Lower leg skin (tissue), 4 donors: ENCODE results near the gene OR52I2. TPM values are rescaled to one million over a fixed set of nuclear protein-coding genes. Genes with fewer than 3 reads are reported as not detected.

ENCODE experiments used
- DNase-seq, 2 donors: peaks; one replicate each; pipeline ENCODE4 v3.0.0-alpha.2; 2019; ENCODE audit warnings: low spot score in 2 of 2
- H3K4me3 ChIP-seq: fragments of 200-600 bp; sonication (generic); 2 replicates; pipeline ENCODE4 v1.5.1; 2017; ENCODE audit warnings: mild to moderate bottlenecking, low read depth; ENCODE audit not compliant: poor library complexity, severe bottlenecking
- CTCF ChIP-seq, 3 donors: fragments of 450-650 bp; IDR thresholded peaks; one replicate each; pipeline ENCODE4 v1.5.1; 2016; ENCODE audit warnings: antibody characterized with exemption in 3 of 3, mild to moderate bottlenecking in 3 of 3, moderate library complexity in 2 of 3
- POLR2A ChIP-seq, 2 donors: fragments of 450-650 bp; IDR thresholded peaks; one replicate each; pipeline ENCODE4 v1.6.1; 2016 to 2017; ENCODE audit warnings: antibody characterized with exemption in 2 of 2, mild to moderate bottlenecking in 1 of 2, moderate library complexity in 1 of 2
- WGBS, 2 donors: methylation state at CpG; one replicate each; pipeline ENCODE4 v1.1.5; 2018; 5-methylcytosine and 5-hydroxymethylcytosine counted together
- intact Hi-C: fragments of 100-400 bp; cut with DNase I; formaldehyde crosslinking; loops from one replicate; pipeline ENCODE4 v1.15.0; 2023; ENCODE audit warnings: low total_unique reads
- total RNA-seq, 4 donors: library from RNA; depleted of rRNA; stranded (reverse); fragments of >200 nt; gene quantifications; one replicate each; pipeline ENCODE4 v1.1.0, GENCODE V29; 2016

OR52I2 gene
- total RNA-seq, 4 donors from 2014 or later: not detected

- no peak overlapping the region for H3K4me3 ChIP-seq
- WGBS, 2 donors: 11 to 15% methylated on average over 3 of the region's 3 CpGs
Observed at GRCh38 chr11:4610258-4610935, 28.9 kb downstream of the OR52I2 start.

GRCh38 chr11:4611986-4612385, 30.4 kb downstream of the OR52I2 start:
- DNase-seq: no peak
- H3K4me3 ChIP-seq: no peak overlapping the region
- 86 to 91% methylated on average over 2 of the region's 2 CpGs for WGBS, 2 donors
- intact Hi-C loops: no loop called here
- TF ChIP-seq POLR2A (IDR thresholded peaks at IDR 0.05) (no peak), CTCF (IDR thresholded peaks at IDR 0.05) (no peak)

More at GRCh38 chr11:4610258-4610935, 28.9 kb downstream of the OR52I2 start:
- intact Hi-C loops: no loop called here
- TF ChIP-seq POLR2A (IDR thresholded peaks at IDR 0.05) (no peak), CTCF (IDR thresholded peaks at IDR 0.05) (no peak)
- DNase-seq: no peak

DNA sequence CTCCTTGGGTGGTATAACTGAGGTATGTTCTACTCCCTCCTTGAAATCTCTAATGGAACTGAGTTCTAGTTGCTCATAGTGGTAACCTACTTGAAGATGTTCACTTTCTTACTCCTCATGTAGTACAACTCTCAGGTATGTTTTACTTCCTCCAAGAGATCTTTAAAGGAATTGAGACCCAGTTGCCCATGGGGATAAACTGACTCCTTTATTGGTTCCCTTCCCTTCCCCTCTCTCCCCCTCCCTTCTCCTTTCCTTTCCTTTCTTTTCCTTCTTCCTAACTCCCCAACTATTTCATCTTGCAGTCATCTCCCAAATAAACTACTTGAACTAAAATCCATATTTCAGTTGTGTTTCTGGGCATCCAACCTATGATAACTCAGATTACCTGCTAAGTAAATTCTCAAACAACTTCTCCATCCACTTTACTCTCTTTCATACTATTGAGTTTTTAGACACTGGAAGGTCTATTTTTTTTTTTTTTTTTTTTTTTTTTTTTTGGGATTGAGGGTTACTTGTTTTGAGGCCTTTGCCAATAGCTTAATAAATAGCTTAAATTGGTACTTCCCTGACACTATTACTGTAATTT, 34.4 kb downstream of the OR52I2 start:
- H3K4me3 ChIP-seq: no peak overlapping the region
- intact Hi-C loops: no loop called here
- no peak for DNase-seq
- TF ChIP-seq POLR2A (IDR thresholded peaks at IDR 0.05): no peak
- no peak for TF ChIP-seq CTCF (IDR thresholded peaks at IDR 0.05)

GRCh38 chr11:4619514-4619913, 38.0 kb downstream of the OR52I2 start:
- intact Hi-C loops: no loop called here
- DNase-seq: no peak

DNA sequence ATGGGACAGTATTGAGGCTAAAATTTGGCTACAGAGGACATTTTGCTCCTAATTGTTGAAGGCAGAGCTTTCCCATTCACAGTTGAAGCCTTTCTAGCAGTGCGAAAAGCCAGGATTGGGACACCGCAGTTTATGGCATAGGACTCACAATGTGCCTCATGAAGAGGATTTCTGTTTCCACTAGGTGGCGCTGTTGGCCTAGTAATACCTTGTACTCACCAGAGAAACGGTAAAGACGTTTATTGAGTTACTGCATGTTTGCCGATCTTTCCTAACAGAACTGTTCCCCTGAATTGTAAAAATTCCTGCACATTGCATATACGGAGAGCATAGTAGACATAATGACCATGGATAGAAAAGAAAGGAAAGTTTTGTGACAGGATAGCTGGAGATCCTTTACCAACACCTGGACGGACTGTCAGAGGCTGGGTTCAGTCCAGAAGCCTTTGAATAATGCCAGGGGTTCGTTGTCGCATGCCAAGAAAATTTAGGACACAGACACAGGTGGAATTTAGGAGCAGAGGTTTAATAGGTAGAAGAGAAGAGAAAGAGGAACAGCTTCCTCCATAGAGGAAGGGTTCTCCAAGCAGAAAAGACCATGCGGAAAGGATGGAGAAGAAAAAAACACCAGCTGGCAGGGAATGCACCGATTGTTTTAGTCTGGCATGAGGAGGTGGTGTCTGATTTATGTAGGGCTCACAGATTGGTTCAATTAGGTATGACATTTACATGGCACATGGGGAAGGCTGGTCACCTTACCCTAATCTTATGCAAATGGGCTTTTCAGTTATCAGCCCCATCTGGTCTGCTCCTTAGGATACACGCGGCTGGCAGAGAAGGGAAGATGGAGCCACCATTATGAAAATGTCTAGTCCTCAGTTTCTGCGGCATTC, 44.9 kb downstream of the OR52I2 start:
- no peak overlapping the region for H3K4me3 ChIP-seq
- no peak for DNase-seq
- intact Hi-C loops: no loop called here
- WGBS, 2 donors: 35 to 42% methylated on average over 15 of the region's 15 CpGs
- TF ChIP-seq POLR2A (IDR thresholded peaks at IDR 0.05) (no peak), CTCF (IDR thresholded peaks at IDR 0.05) (no peak)

More at GRCh38 chr11:4619514-4619913, 38.0 kb downstream of the OR52I2 start:
- no peak for TF ChIP-seq POLR2A (IDR thresholded peaks at IDR 0.05)
- TF ChIP-seq CTCF (IDR thresholded peaks at IDR 0.05): no peak
- WGBS, 2 donors: 76 to 84% methylated on average over 9 of the region's 9 CpGs
- no peak overlapping the region for H3K4me3 ChIP-seq
